Right ventricle myocardium superior (tissue), 1 donor: ENCODE measurements around the gene DENND1C. TPM values are rescaled to one million over a fixed set of nuclear protein-coding genes. Genes with fewer than 3 reads are reported as not detected.

Source experiments
- ATAC-seq: fragments of 200-7000 bp; cut with Tn5 transposase; one replicate; pipeline ENCODE4 v1.9.1; 2020; ENCODE audit warnings: mild to moderate bottlenecking; ENCODE audit not compliant: poor library complexity
- DNase-seq: peaks from one replicate; pipeline ENCODE4 v3.0.0-alpha.2; 2020
- intact Hi-C: fragments of 100-400 bp; cut with DNase I; formaldehyde crosslinking; loops from one replicate; pipeline ENCODE4 v1.11.2; 2022
- total RNA-seq: library from RNA; stranded (reverse); fragmentation: NEBNext Ultra II Directional; extraction: Animal tissue kit (Norgen Biotek cat#: 25700); gene quantifications from one replicate; pipeline ENCODE4 v1.2.1, GENCODE V29; 2021
- donor health status: DM: no; HTN: yes; CAD: no; lungs with severe emphysema.

DENND1C gene
- total RNA-seq, 1 donor from 2014 or later = 0.35 TPM

GRCh38 chr19:6484831-6485230, 3.2 kb upstream of the DENND1C start:
- DNase-seq (no peak), ATAC-seq (no peak)
- intact Hi-C loops = no loop called here

GRCh38 chr19:6484230-6484629, 2.6 kb upstream of the DENND1C start:
- intact Hi-C loops = no loop called here
- DNase-seq = no peak
- ATAC-seq = no peak

- no peak for ATAC-seq
- intact Hi-C loops = no loop called here
- DNase-seq = no peak
Measured at GRCh38 chr19:6483235-6483634, 1.6 kb upstream of the DENND1C start.

GRCh38 chr19:6482343-6482686, 728 bp upstream of the DENND1C start:
- intact Hi-C loops = no loop called here
- no peak for ATAC-seq
- DNase-seq = no peak

- intact Hi-C loops = no loop called here
- no peak for DNase-seq
- ATAC-seq = no peak
Measured at GRCh38 chr19:6480848-6481415, 655 bp downstream of the DENND1C start.

GRCh38 chr19:6479836-6480398, 1.7 kb downstream of the DENND1C start:
- DNase-seq (no peak), ATAC-seq (no peak)
- intact Hi-C loops = no loop called here

GRCh38 chr19:6478815-6479214, 2.8 kb downstream of the DENND1C start:
- intact Hi-C loops = no loop called here
- ATAC-seq (no peak), DNase-seq (no peak)

- ATAC-seq (no peak), DNase-seq (no peak)
- intact Hi-C loops = no loop called here
Measured at GRCh38 chr19:6476896-6477431, 4.6 kb downstream of the DENND1C start.

GRCh38 chr19:6476155-6476895, 5.3 kb downstream of the DENND1C start:
- intact Hi-C loops = no loop called here
- DNase-seq (peak; percentile 66), ATAC-seq (peak; percentile 77)

- ATAC-seq (no peak), DNase-seq (no peak)
- intact Hi-C loops = no loop called here
Measured at GRCh38 chr19:6475321-6476108, 6.1 kb downstream of the DENND1C start.

GRCh38 chr19:6473647-6474046, 7.9 kb downstream of the DENND1C start:
- DNase-seq (no peak), ATAC-seq (no peak)
- intact Hi-C loops = no loop called here

GRCh38 chr19:6472713-6473112, 8.9 kb downstream of the DENND1C start:
- intact Hi-C loops = no loop called here
- ATAC-seq = no peak
- no peak for DNase-seq

- DNase-seq (no peak), ATAC-seq (no peak)
- intact Hi-C loops = no loop called here
Measured at GRCh38 chr19:6471076-6471475, 10.5 kb downstream of the DENND1C start.

- DNase-seq (no peak), ATAC-seq (no peak)
- intact Hi-C loops = no loop called here
Measured at GRCh38 chr19:6470173-6470572, 11.4 kb downstream of the DENND1C start.

- no peak for ATAC-seq
- intact Hi-C loops = no loop called here
Measured at GRCh38 chr19:6467384-6467783, 14.2 kb downstream of the DENND1C start.

GRCh38 chr19:6466526-6467248, 14.9 kb downstream of the DENND1C start:
- ATAC-seq (no peak), DNase-seq (no peak)
- intact Hi-C loops = no loop called here

More at GRCh38 chr19:6467384-6467783, 14.2 kb downstream of the DENND1C start:
- no peak for DNase-seq

GRCh38 chr19:6465663-6466062, 15.9 kb downstream of the DENND1C start:
- DNase-seq (no peak), ATAC-seq (no peak)
- intact Hi-C loops = no loop called here

GRCh38 chr19:6465006-6465405, 16.6 kb downstream of the DENND1C start:
- intact Hi-C loops = no loop called here
- DNase-seq (no peak), ATAC-seq (no peak)
